DMS153 (cell line): ENCODE measurements around the gene BRI3.
A peak's percentile ranks its signal among the peaks of the same experiment; 100 is the strongest.

Experiments
- DNase-seq: peaks from one replicate; lab custom pipeline; 2025; lab: John Stamatoyannopoulos, UW

Gene BRI3

DNA sequence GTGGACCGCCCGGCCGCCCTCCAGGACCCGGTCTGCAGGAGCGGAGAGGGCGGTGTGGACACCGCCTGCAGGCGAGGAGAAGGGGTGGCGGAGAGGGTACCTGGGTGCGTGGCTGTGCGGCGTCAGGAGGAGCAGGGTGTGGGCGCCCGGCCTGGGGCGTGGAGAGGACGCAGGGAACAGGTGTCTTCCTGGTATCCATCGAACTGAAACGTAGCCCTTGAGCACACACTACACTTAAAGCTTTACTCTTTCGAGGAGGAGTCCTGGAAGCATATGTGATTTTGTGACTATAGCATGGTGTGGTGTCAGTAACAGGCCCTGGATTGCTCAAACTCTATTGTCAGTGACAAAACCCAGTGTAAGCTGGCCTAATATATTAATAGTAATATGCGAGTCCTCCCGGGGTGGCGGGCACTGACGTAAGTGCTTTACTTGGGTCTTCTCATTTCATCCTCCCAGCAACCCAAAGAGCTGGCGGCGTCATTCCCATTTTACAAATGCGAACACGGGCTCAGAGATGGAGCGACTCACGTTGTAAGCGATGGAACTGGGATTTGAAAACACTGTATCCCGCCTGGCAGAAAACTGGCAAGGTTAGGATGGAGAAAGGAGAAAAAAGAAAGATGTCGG lies 28.9 kb upstream of the BRI3 start:
- no peak for DNase-seq

DNA sequence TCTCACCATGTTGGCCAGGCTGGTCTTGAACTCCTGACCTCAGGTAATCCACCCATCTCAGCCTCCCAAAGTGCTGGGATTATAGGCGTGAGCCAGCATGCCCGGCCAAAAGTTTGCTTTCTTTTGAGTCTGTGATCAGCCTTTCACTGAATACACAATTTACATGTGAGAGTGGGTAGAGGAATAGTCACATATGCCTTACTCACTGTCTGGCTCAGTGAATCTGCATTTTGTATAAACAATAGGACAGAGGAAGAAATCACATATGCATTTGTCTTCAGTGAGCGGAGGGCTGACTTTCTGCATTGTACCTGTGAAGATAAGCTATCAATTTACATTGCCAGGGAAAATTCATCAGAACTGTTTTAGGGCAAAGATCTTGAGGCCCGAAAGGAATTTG lies 27.0 kb upstream of the BRI3 start:
- no peak for DNase-seq

DNA sequence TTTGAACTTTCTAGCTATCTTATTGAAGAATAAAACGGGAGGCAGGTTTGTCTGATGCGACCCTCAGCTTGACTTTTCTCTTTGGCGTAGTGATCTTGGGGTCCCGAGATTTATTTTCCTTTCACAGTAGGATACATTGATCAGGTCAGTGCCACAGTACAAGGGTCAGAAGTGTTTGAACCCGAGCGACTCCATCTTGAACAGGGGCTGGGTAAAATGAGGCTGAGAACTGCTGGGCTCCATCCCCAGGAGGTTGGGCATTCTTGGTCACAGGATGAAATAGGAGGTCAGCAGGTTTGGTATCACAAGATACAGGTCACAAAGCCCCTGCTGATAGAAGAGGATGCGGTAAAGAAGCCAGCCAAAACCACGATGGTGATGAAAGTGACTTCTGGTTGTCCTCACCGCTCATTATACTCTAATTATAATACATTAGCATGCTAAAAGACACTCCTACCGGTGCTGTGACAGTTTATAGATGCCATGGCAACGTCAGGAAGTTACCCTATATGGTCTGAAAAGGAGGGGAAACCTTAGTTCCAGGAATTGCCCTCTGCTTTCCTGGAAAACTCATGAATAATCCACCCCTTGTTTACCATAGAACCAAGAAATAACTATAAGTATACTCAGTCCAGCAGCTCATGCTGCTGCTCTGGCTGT lies 26.4 kb upstream of the BRI3 start:
- no peak for DNase-seq

DNA sequence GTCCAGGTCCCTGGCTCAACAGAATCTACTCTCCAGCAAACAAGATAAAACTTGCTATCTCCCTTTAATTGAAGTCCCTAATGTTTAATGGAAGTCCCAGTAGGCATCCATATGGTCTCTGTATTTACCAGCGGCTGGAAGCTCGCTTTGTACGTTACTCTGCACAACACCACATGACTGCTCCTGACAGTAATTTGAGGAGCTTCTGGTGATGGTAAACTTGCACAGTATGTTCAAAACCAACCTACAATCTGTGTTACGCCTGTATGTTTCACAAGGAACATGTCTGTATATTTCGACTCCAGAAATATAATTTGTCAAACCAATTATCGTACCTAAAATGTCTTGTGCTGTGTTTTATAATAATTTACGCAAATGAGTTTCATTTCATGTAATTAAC lies 25.1 kb upstream of the BRI3 start:
- no peak for DNase-seq

DNA sequence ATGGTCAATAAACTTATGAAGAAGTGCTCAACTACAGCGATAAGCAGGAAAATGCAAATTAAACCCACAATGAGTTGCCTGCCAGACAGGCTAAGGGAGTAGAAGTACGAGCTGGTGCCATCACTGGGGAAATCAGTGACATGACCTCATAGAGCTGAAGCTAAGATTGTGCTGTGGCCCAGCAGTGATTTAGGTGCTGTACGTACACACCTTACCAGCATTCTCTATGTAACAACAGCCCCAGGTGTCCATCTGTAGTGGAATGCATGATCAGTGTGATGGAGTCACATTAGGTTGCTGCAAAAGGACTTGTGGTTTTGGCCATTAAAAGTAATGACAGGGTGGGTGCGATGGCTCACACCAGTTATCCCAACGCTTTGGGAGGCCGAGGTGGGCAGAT lies 23.8 kb upstream of the BRI3 start:
- no peak for DNase-seq

DNA sequence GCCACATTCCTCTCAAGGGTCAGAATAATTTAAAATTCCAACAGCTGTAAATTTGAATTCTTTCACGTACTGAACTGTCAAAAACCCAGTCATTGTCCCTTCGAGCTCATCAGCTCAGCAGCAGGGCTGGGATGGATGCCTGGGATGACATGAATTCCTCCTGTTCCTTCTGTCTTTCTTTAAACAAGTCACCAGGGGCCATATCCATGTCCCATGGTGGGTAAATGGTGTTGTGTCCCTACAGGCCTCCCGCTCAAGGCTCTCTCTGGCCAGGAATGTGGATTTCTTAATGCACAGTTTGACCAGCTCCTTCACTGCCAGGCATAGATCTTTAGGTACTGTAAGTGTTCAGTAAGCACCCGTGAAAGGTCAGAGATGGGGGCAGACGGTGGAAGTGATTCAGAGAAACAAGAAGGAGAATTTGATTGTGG lies 15.6 kb upstream of the BRI3 start:
- DNase-seq, result no peak

DNA sequence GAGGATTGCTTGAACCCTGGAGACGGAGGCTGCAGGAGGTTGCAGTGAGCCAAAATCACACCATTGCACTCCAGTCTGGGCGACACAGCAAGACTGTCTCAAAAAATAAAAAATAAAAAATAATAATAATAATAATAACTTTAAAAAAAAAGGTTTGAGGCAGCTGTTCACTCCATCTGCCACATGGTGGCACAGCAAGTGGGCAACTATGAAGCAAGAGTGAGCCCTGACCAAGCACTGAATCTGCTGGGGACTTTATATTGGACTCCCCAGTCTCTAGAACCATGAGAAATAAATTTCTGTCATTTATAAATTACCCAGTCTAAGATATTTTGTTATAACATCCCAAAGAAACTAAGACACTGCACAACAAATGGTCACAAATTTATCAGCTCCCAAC lies 14.6 kb upstream of the BRI3 start:
- no peak for DNase-seq

DNA sequence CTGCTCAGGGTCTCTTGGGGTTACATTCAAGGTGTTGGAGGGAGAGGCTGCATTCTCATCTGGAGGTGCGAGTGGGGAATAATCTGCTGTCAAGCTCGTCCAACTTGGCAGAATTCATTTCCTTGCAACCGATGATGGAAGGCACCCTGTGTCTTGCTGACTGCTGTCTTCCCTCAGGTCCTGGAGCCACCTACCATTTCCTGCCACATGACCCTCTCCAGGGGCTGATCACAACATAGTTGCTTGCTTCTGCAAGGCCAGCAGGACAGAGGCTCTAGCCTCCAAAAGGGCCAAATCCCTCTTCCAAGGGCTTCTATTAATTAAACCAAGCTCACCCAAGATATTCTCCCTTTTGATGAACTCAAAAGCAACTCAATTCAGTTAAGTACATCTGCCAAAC lies 14.2 kb upstream of the BRI3 start:
- DNase-seq, result no peak

DNA sequence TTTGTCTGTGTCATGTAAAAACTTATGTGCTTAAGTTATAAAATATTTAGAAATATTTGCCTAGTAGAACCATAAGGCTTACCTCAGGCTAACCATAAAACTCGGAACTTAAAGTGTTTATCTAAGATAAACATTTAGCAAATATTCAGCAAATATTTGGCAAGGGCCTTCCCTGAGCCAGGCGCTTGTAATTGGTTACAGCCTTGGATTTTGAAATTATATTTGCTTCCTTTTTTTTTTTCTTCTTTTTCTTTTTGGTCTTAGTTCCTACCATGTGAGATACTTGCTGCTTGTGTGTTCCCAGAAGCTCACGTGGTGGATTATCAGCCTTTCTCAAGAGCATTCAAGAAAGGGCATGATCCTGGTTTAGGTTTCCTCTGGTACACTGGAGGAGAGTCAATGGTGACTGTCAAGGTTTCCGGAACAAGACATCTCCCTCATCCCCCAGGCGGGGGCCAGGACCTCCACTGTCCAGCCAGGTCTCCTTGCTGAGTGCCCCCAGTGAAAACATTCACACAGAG lies 5.2 kb upstream of the BRI3 start:
- no peak for DNase-seq

DNA sequence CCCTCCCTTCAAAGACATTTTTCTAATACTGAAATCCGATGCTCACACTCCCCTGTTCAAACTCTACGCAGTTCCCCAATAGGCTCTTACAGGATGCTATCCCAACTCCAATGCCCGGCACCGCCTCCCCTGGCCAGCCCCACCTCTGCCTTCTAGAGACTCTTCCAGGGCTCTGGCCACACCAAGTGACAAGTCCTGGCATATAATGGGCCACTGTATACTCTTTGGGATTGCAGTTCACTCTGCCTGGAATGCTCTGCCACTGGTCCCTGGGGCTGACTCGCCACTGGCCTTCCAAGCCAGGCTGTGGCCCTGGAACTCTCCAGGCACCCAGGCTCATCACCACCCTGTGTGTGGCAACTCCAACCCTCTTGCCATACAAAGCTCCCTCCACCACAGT lies 3.1 kb upstream of the BRI3 start:
- no peak for DNase-seq

DNA sequence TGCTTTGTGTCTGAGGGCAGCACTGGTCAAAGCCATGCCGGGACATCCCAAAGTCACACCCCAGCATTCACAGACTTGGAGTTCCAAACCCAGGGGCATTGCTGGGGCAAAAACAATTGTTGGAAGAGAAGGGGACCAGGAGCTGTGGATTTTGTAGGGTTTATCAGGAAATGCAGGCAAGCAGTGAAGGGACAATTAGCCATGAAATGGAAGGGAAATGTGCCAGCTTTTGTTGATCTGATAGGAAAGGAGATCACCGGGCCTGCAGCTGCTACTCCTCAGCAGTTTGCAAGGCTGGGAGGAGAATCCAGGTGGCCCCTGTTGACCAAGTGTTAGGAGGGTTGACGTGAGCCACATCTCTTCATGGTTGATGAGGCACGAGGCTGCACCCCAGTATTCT lies 2.5 kb upstream of the BRI3 start:
- peak; percentile 17 for DNase-seq

DNA sequence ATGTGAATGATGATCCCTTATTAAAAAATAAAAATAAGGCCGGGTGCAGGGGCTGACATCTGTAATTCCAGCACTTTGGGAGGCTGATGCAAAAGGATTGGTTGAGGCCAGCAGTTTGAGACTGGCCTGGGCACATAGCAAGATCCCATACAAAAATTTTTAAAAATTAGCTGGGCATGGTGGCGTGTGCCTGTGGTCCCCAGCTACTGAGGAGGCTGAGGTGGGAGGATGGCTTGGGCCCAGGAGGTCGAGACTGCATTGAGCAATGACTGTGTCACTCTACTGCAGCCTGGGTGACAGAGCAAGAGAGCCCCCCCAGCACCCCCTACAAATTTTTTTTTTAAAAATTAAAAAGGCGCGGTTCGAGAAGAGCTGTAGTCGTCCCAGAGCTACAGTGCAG lies 1.2 kb upstream of the BRI3 start:
- no peak for DNase-seq

DNA sequence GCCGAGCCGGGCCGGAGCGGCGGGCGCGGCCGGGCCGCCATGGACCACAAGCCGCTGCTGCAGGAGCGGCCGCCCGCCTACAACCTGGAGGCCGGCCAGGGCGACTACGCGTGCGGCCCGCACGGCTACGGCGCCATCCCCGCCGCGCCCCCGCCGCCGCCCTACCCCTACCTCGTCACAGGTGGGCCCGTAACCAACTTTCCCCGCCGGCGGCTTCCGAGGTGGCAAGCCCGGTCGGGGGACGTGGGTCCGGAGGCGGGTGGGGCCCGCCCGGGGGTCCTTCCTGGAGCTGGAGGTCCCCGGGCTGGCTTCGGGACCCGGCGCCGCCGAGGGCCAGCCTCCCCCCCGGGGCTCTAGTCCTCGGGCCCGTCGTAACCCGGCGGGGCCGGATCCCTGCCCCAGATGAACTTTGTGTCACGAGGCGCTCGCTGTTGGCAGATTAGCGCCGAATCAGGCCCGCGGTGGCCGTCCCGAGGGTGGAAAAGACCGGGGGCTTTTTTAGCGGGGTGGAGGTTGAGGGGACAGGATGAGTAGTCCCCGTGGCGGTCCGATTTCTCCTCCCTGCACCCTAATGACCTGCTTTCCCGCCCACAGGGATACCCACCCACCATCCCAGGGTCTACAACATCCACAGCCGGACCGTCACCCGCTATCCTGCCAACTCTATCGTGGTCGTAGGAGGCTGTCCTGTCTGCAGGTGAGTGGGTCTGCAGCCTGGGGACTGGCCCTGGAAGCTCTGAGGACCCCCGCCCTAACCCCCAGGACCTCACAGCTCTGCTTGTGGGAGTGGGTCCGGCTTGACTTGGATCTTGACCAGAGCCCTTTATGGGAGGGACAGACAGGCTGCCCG lies 496 bp downstream of the BRI3 start:
- DNase-seq, result no peak

DNA sequence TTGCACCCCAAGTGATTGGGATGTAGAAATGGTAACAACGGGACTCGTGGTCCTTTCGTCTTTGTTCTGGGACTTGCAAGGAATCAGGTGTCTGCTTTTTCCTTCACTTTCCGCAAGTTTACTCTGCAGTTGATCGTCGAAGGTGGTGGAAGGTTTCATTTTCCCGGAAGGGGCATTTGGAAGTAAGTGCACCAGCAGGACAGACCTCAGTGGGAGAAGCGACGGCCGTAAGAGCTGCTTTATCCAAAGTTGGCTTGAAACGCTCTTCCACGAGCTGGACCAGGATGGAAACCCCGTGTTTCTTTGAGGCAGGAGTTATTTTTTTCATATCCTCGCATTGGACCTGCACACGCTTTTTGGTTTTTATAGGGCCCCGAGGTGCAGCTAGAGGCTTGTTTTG lies 1.2 kb downstream of the BRI3 start:
- DNase-seq, result no peak

DNA sequence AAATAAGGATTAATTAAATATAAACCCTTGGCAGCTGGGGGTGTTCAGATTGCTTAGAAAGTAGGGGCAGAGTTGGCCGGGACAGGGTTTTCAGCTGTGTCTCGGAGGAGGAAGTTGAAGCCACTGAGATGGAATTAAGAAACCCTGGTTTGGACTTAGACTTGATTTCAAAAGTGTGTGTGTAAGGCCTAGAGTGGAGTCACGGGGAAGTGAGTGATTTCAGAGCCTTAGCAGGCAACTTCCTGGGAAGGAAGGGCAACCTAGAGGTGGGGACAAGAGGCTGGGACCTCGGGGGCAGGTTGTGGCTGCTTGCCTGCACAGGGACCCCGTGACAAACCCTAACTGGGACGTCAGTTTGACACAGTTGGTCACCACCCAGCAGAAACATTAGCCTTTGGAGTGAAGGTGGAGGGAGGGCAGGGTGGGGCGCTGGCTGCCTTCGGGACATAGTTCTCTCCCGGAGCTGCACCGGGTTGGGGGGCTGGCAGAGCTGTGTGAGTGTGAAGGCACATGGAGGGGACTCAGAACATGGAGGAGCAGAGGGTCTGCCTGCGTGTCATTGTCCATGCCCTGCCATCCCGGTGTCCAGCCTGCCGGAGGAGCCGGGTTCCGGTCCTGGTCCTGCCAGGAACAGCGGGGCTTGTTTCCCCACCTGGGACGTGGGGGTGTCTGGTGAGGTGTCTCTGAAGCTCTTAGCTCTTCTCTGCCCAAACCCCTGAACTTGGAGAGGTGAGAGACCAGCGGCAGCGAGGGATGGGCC lies 1.8 kb downstream of the BRI3 start:
- no peak for DNase-seq

DNA sequence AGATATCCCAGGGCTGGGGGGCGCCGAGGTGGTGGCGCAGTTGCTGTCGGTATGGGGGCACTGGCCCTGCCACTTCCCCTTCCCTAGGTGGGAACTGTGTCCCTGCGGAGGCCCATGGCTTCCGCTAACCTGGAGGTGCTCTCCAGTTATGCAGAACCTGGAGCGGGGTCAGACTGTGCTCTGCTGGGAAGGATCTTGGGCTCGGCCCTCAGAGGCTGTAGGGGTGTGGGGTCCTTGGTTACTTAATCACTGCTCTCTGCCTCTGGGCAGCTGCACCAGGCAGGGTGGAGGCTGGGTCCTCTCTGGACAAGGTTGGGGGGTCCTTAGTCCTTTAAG lies 2.4 kb downstream of the BRI3 start:
- no peak for DNase-seq

DNA sequence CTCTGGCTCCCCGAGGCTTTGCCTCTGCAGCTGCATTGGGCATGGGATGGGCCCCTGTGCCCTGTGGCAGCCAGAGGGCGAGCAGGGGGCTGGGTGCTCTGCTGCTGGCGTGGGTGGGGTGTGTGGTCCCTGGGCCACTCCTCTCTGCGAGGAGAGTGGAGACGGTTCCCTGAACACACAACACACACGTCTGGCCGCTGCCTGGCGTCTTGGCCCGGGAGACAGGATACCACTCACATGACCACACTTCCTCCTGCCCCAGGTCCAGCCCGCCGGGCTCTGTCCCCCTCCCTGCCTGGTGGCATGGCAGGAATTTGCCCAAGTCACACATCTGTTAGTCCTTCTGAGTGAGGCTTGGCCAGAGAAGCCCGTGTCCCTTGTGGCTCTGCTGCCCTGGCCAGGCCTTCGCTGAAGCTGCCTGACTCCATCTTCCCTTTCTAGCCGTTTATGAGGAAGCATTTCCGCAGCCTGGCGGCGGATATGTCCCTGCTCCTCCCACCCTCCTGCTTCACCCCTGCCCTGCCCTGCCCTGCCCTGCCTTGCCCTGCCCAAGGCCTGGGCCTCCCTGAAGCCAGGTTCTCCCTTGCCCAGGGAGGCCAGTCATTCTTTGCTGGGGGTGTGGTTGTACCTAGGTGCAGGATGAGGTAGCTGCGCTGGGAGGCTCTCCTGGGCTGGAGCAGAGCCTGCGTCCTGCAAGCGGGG lies 3.0 kb downstream of the BRI3 start:
- DNase-seq, result no peak

DNA sequence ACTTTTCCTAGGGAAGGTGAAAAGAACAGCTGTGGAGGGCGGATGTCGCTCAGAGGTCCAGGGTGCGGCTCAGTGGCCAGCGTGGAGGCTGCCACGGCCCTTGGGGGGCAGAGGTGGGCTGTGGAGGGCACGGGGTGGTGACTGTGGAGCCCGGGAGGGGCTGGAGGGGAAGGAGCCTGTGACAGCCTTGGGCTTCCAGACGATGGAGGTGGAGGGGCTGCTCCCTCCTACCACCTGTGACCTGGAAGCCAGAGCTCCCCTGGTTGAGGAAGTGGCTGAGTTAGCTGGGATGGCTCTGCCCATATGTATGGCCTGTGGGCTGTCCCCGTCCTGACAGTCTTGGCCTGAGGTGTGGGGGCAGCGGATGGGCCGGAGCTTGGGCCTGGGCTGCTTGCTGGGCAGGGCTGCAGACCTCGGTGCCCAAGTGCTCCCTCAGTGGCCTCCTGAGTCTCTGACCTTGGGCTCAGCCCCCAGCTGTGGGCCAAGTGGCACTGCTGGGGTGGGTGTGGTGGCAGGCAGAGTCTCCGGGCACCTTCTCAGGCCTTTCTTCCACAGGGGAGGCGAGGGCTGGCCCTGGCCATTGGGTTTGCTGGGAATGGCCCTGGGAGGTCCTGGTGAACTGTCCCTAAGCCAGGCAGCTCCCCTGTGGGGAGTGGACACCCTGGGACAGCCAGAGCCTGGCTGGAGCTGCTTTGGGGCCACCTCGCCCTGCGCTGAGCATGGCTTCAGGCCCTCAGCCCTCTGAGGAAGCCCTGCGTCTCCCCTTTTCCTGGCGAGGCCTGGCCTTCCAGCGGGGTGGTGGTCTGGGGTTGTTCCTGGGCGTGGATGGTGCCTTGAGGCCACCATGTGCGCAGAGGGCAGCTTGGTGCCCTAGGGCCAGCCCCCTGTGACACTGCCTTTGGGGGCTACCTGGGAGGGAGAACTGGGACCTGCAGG lies 3.9 kb downstream of the BRI3 start:
- no peak for DNase-seq

DNA sequence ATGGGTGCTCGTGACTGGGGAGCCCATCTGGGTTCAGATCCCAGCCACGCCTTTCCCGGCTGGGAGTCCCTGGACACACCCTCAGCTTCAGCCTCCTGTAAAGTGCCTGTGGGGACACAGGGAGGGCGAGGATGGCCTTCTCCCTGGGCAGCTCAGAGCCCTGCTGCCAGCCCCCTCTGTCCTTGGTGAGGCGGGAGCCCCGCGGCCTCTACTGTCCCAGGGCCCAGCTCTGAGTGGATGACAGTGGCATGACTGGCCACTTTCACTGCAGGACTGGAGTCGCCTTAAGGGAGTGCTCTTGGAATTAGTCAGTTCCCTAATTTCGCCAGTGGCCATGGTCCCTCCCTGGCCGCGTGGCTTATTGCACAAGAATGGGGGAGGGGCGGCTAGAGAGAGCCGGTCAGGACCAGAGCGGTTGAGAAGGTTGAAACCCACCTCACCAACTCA lies 4.6 kb downstream of the BRI3 start:
- DNase-seq, result no peak

DNA sequence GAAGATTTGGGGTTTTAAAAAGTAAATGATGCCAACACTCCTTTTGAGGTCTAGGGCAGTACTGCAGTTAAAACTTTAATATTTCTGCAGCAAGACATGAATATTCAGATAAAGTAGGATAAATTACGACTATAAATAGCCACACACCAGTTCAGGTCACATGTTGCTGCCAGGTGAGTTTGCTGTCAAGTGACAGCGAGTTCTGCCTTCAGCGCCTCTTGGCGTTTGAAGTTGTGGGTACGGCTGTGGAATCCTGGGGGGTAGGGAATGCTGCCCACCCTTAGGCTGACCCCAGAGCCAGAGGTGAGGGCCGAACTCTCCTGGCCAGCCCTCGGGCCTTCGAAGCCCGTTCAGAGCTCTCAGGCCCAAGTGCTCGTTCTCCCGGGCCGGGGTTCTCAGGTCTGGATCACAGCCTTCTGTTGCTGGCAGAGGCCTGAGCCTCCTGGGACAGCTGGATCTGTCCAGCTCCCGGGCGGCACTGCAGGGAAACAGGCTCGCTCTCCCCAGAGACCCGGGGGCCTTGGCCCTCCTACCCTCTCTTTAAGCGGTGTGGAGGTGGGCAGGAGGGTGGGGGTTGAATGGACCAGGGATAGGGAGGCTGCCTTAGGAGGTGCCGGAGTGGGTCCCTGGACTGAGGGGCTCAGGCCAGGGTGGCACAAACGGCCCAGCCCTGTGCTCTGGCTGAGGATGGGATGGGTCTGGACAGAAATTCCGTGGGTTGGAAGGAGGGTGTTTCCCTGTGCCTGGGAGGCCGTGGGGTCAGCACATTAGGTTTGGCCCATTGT lies 5.4 kb downstream of the BRI3 start:
- DNase-seq, result no peak
